Mesenchymal stem cell (in vitro differentiated cells and primary cell): ENCODE results near the gene KCNIP2.

ENCODE experiments used
- DNase-seq: peaks from one replicate; pipeline ENCODE4 v3.0.0-alpha.2; 2013
- H2AFZ ChIP-seq: one replicate; pipeline ENCODE4 v1.6.1; 2013; ENCODE audit warnings: low read depth, mild to moderate bottlenecking, control low read depth, inconsistent platforms, low read length, moderate library complexity
- H2AK5ac ChIP-seq: 2 replicates; pipeline ENCODE4 v1.6.1; 2013; ENCODE audit warnings: low read length, moderate library complexity, mild to moderate bottlenecking, inconsistent platforms; ENCODE audit not compliant: severe bottlenecking
- H2BK120ac ChIP-seq: one replicate; pipeline ENCODE4 v1.6.1; 2013; ENCODE audit warnings: low read depth, mild to moderate bottlenecking, inconsistent platforms, low read length, moderate library complexity
- H2BK12ac ChIP-seq, 2 experiments: one replicate each; pipeline ENCODE4 v1.6.1; 2013; ENCODE audit warnings: inconsistent platforms in 2 of 2, low read length in 2 of 2, mild to moderate bottlenecking in 2 of 2, moderate library complexity in 2 of 2, control low read depth in 1 of 2
- H2BK15ac ChIP-seq: one replicate; pipeline ENCODE4 v1.6.1; 2013; ENCODE audit warnings: mild to moderate bottlenecking, low read depth, inconsistent platforms; ENCODE audit not compliant: poor library complexity, severe bottlenecking
- H2BK5ac ChIP-seq: 2 replicates; pipeline ENCODE4 v1.6.1; 2013; ENCODE audit warnings: low read depth, mild to moderate bottlenecking, low read length, control low read depth, inconsistent platforms; ENCODE audit not compliant: poor library complexity, severe bottlenecking
- H3K14ac ChIP-seq, 2 experiments: one replicate each; pipeline ENCODE4 v1.6.1; 2013; ENCODE audit warnings: inconsistent platforms in 2 of 2, low read length in 2 of 2, control low read depth in 1 of 2, mild to moderate bottlenecking in 1 of 2, moderate library complexity in 1 of 2
- H3K18ac ChIP-seq, 2 experiments: one replicate each; pipeline ENCODE4 v1.6.1; 2013; ENCODE audit warnings: inconsistent platforms in 2 of 2, low read length in 2 of 2, control low read depth in 1 of 2, low read depth in 1 of 2, mild to moderate bottlenecking in 1 of 2
- H3K23ac ChIP-seq, 2 experiments: one replicate each; pipeline ENCODE4 v1.6.1; 2013; ENCODE audit warnings: inconsistent platforms in 2 of 2, low read length in 2 of 2, mild to moderate bottlenecking in 2 of 2, moderate library complexity in 2 of 2, control low read depth in 1 of 2
- H3K27ac ChIP-seq: 2 replicates; pipeline ENCODE4 v1.5.1; 2013; ENCODE audit warnings: mild to moderate bottlenecking, moderate library complexity, low read length, control low read depth, inconsistent platforms; ENCODE audit not compliant: poor library complexity, severe bottlenecking
- H3K27me3 ChIP-seq, 2 experiments: 2 replicates each; pipeline versions ENCODE4 v1.6.1 to v1.7.0; 2013; ENCODE audit warnings: low read length in 2 of 2, mild to moderate bottlenecking in 2 of 2, moderate library complexity in 2 of 2, control low read depth in 1 of 2, inconsistent platforms in 1 of 2; ENCODE audit not compliant: control insufficient read depth in 1 of 2, insufficient read depth in 1 of 2
- H3K36me3 ChIP-seq, 2 experiments: 2 replicates each; pipeline versions ENCODE4 v1.6.1 to v1.7.0; 2013; ENCODE audit warnings: low read length in 2 of 2, control low read depth in 1 of 2, inconsistent platforms in 1 of 2, low read depth in 1 of 2, mild to moderate bottlenecking in 1 of 2; ENCODE audit not compliant: insufficient read depth in 2 of 2, control insufficient read depth in 1 of 2
- H3K4ac ChIP-seq, 2 experiments: one replicate each; pipeline ENCODE4 v1.6.1; 2013; ENCODE audit warnings: inconsistent platforms in 2 of 2, low read length in 2 of 2, mild to moderate bottlenecking in 2 of 2, moderate library complexity in 2 of 2, control low read depth in 1 of 2, low read depth in 1 of 2
- H3K4me1 ChIP-seq: 2 replicates; pipeline ENCODE4 v1.6.1; 2013; ENCODE audit warnings: low read depth, low read length, control low read depth; ENCODE audit not compliant: control insufficient read depth, insufficient read depth
- H3K4me2 ChIP-seq: 2 replicates; pipeline ENCODE4 v1.6.1; 2013; ENCODE audit warnings: low read length, mild to moderate bottlenecking, inconsistent platforms; ENCODE audit not compliant: poor library complexity, severe bottlenecking
- H3K4me3 ChIP-seq, 2 experiments: 2 replicates each; pipeline versions ENCODE4 v1.5.1 to v1.7.0; 2013; ENCODE audit warnings: low read length in 2 of 2, mild to moderate bottlenecking in 2 of 2, control low read depth in 1 of 2, low read depth in 1 of 2; ENCODE audit not compliant: insufficient read depth in 1 of 2
- H3K79me1 ChIP-seq: replicated peaks from 2 replicates; pipeline ENCODE4 v1.6.1; 2013; ENCODE audit warnings: mild to moderate bottlenecking, control low read depth, low read length, inconsistent platforms; ENCODE audit not compliant: poor library complexity, severe bottlenecking
- H3K9ac ChIP-seq: 2 replicates; pipeline ENCODE4 v1.7.0; 2013; ENCODE audit warnings: mild to moderate bottlenecking, low read length, moderate library complexity
- H3K9me3 ChIP-seq: 2 replicates; pipeline ENCODE4 v1.7.0; 2013; ENCODE audit warnings: mild to moderate bottlenecking, low read length; ENCODE audit not compliant: control insufficient read depth
- H4K8ac ChIP-seq: one replicate; pipeline ENCODE4 v1.6.1; 2013; ENCODE audit warnings: inconsistent platforms, mild to moderate bottlenecking, low read length, moderate library complexity
- H4K91ac ChIP-seq: one replicate; pipeline ENCODE4 v1.6.1; 2013; ENCODE audit warnings: mild to moderate bottlenecking, low read length, inconsistent platforms
- WGBS: methylation state at CpG from one replicate; pipeline ENCODE4 v1.1.7; 2013; ENCODE audit warnings: mixed read lengths; 5-methylcytosine and 5-hydroxymethylcytosine counted together

KCNIP2 gene

DNA sequence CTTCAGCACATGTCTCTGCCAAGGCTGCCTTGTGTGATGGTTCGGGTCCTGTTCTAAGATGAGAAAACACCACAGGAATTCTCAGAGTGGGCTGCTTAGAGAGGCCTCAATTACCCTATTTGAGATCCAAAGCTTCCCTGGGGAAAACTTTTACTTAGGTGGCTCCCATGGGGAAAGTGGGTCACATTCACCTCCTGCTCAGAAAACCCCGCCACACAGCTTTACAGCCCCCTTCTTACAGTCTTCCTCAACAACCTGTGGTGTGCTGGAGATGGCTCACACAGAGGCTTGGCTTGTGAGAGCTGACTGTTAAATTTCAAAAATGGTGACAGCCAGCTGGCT is 36.6 kb upstream of the KCNIP2 start:
- Histone ChIP-seq H3K79me1 (peaks cover 17% of the 10 kb centered on the region), H2BK5ac (no peak overlapping the region), H3K27me3 (no peaks in the 10 kb centered on the region), H3K23ac (no peak overlapping the region), H3K18ac (no peak overlapping the region), H2AFZ (no peak overlapping the region), H2BK12ac (no peak overlapping the region), H3K4me2 (no peak overlapping the region), H3K4me3 (no peak overlapping the region), H3K36me3 (peaks cover 3% of the 10 kb centered on the region in 2 experiments), H3K4me1 (peaks cover 5% of the 10 kb centered on the region), H3K4ac (no peak overlapping the region), H3K14ac (no peak overlapping the region), H3K9ac (no peak overlapping the region), H2AK5ac (no peak overlapping the region), H4K8ac (no peak overlapping the region), H2BK120ac (no peak overlapping the region), H4K91ac (no peak overlapping the region), H3K9me3 (no peaks in the 10 kb centered on the region), H2BK15ac (no peak overlapping the region), H3K27ac (peak overlapping the region; percentile 20)
- DNase-seq: no peak
- WGBS: 83% methylated on average over 2 of the region's 2 CpGs

DNA sequence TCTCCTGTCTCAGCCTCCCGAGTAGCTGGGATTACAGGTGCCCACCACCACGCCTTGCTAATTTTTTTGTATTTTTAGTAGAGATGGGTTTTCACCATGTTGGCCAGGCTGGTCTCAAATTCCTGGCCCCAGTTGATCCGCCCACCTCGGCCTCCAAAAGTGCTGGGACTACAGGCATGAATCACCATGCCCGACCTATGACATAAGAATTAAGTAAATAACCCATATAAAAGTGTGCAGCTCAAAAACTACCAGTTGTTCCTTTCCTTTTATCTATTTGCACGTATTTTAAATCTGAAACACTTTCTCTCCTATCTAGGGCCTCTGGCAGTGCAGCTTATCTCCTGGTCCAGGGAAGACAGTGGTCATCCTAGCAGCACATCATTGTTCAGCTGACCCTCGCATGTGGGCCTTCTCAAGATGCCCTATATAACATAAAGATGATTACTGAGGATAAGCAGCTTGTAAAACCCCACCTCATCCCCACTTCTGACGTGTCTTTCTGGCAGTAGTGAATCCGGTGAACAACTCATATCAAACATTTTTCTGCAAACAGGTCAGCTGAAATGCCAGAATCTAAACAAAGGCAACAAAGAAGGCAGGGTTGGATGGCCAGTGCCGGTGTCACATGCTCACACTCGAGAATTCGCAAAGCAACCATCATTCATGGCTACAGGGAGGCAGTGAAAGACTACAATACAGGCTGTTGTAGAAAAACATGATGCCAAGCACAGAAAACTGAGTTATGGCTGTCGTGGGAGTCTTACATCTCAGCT is 36.0 kb upstream of the KCNIP2 start:
- Histone ChIP-seq H3K14ac (no peak overlapping the region), H3K79me1 (peaks cover 18% of the 10 kb centered on the region), H3K27ac (peak overlapping the region; percentile 20), H3K4me3 (no peak overlapping the region), H4K91ac (no peak overlapping the region), H3K9me3 (no peaks in the 10 kb centered on the region), H3K18ac (peak overlapping the region in 1 of 2 experiments; percentile 16), H3K23ac (no peak overlapping the region), H2AK5ac (no peak overlapping the region), H4K8ac (no peak overlapping the region), H2AFZ (no peak overlapping the region), H2BK5ac (no peak overlapping the region), H3K4me1 (peaks cover 5% of the 10 kb centered on the region), H3K36me3 (peaks cover 0 to 3% of the 10 kb centered on the region in 2 experiments), H3K4me2 (no peak overlapping the region), H3K4ac (no peak overlapping the region), H3K9ac (peak overlapping the region; percentile 22), H3K27me3 (no peaks in the 10 kb centered on the region), H2BK15ac (no peak overlapping the region), H2BK12ac (no peak overlapping the region), H2BK120ac (no peak overlapping the region)
- DNase-seq: peak; percentile 50
- 78% methylated on average over 13 of the region's 13 CpGs for WGBS

DNA sequence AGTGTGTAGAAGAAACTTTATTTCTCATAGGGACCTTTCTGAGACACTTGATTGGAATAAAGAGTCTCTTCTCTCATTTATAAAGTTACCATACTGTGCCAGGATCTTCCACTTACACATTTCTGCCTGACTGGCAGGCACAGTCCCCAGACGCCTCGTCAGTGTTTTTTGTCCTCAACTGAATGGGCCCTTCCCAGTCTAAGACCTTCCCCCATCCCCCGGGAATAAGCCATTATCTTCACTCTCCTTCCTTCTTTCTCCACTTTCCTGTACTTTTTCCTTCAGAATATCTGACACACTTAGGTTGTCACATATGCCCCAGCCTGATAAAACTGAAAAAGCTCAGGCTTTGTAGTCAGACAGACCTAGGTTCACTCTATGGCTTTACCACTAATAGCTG is 35.3 kb upstream of the KCNIP2 start:
- WGBS: 93% methylated on average over 3 of the region's 3 CpGs
- no peak overlapping the region for H3K4me3 ChIP-seq

DNA sequence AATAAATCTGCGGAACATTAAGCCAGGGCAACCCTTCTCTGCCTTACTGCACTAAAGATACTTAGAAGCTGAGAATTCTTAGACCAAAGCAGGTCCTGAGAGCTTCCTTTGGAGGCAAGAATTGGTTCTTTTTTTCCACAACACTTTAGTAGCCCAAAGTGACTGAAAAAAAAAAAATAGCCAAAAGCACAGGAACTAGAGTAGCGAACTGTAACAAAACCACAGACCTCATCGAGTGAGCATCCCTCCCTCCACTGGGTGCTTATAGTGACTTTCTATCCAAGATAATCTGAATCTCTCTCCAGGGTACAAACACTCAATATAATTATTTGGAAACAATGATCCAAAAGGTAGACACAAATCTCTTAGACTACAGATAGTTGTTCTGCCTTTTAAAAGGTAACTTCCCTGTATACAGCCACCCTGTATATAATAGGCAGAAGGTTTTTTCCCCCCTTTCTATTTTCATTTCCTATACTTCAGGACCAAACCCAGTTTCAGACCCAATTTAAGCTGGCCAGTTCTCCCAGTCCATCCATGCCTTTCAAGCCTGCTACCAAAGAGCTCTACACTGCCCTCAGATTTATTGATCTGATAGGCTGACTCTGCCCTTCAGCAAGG is 31.6 kb upstream of the KCNIP2 start:
- Histone ChIP-seq H4K8ac (no peak overlapping the region), H4K91ac (no peak overlapping the region), H3K27ac (no peak overlapping the region), H3K4ac (no peak overlapping the region), H2BK12ac (no peak overlapping the region), H3K4me1 (peaks cover 3% of the 10 kb centered on the region), H3K14ac (no peak overlapping the region), H3K18ac (no peak overlapping the region), H3K4me3 (no peak overlapping the region), H3K23ac (no peak overlapping the region), H2AFZ (no peak overlapping the region), H2BK5ac (no peak overlapping the region), H3K27me3 (no peaks in the 10 kb centered on the region), H3K4me2 (no peak overlapping the region), H2BK120ac (no peak overlapping the region), H2AK5ac (no peak overlapping the region), H3K9ac (no peak overlapping the region), H3K79me1 (peaks cover 14% of the 10 kb centered on the region), H3K36me3 (peaks cover 0 to 3% of the 10 kb centered on the region in 2 experiments), H2BK15ac (no peak overlapping the region), H3K9me3 (no peaks in the 10 kb centered on the region)
- DNase-seq: no peak
- WGBS: 95% methylated on average over 2 of the region's 3 CpGs

More for the DNA sequence above, 35.3 kb upstream of the KCNIP2 start:
- no peaks in the 10 kb centered on the region for H3K27me3 ChIP-seq
- no peak overlapping the region for H4K91ac ChIP-seq
- peaks cover 5% of the 10 kb centered on the region for H3K4me1 ChIP-seq
- no peak overlapping the region for H3K4me2 ChIP-seq
- no peak overlapping the region for H3K4ac ChIP-seq
- H3K36me3 ChIP-seq: peaks cover 0 to 3% of the 10 kb centered on the region in 2 experiments
- no peak overlapping the region for H2BK5ac ChIP-seq
- no peak overlapping the region for H2AFZ ChIP-seq
- no peak overlapping the region for H4K8ac ChIP-seq
- H3K9me3 ChIP-seq: no peaks in the 10 kb centered on the region
- DNase-seq: no peak
- H3K18ac ChIP-seq: no peak overlapping the region
- H3K9ac ChIP-seq: no peak overlapping the region
- H2BK12ac ChIP-seq: no peak overlapping the region
- H3K14ac ChIP-seq: no peak overlapping the region
- H3K27ac ChIP-seq: no peak overlapping the region
- H2BK15ac ChIP-seq: no peak overlapping the region
- H2BK120ac ChIP-seq: no peak overlapping the region
- no peak overlapping the region for H3K23ac ChIP-seq
- peaks cover 19% of the 10 kb centered on the region for H3K79me1 ChIP-seq
- H2AK5ac ChIP-seq: no peak overlapping the region
